HT1080 (cell line): Measurements from ENCODE around the gene SSTR4. TPM values are rescaled to one million over a fixed set of nuclear protein-coding genes. Genes with fewer than 3 reads are reported as not detected.
A peak's percentile ranks its signal among the peaks of the same experiment; 100 is the strongest.

Experiments used
- DNase-seq: peaks from one replicate; pipeline ENCODE4 v3.0.0-alpha.2; 2015; ENCODE audit warnings: low read depth
- total RNA-seq: library from RNA; depleted of rRNA; stranded (reverse); fragments of >200 nt; shearing (Covaris generic); gene quantifications from 2 replicates; pipeline ENCODE4 v1.2.3, GENCODE V29; 2014; rRNA removed

SSTR4 gene
- total RNA-seq, 1 experiment from 2014 or later = not detected

GRCh38 chr20:23086056-23086566 lies 51.0 kb downstream of the SSTR4 start, which contains the start of gene CD93:
Gene CD93 (minus strand): TSS chr20:23086324. CDS start chr20:23086192, 132 bp downstream.
- peak; percentile 14 for DNase-seq

- no peak for DNase-seq
Observed at GRCh38 chr20:23086931-23087411, 51.9 kb downstream of the SSTR4 start.

GRCh38 chr20:23087587-23088251 lies 52.6 kb downstream of the SSTR4 start:
- DNase-seq = no peak

Other genes with a start within 250 kb of the SSTR4 start
- gene THBD, start 14.4 kb downstream of the SSTR4 start, total RNA-seq = not detected in 2 replicates
- 0.03 and 0.20 TPM in 2 replicates for gene CD93, start 51.0 kb downstream of the SSTR4 start, total RNA-seq